Measurements from ENCODE around the gene NCAPH2. TPM values are rescaled to one million over a fixed set of nuclear protein-coding genes. Genes with fewer than 3 reads are reported as not detected.

Gene NCAPH2
- total and polyA plus RNA-seq, 2 of the 13 experiments (the other 11 are each of a cell fraction or from before 2014, with no cell fraction given): 28.1 to 64.4 TPM

- peaks cover 3 to 23% of the 10 kb centered on the region in 2 experiments for H3K27me3 ChIP-seq (ENCODE audit: control insufficient read depth in 1 of 2, insufficient read depth in 2 of 2, low read length in 2 of 2)
- DNase-seq (ENCODE audit: low spot score): no peak
- no peak overlapping the region for H3K27ac ChIP-seq (ENCODE audit: extremely low read length, insufficient read depth, low read length)
- TF ChIP-seq ZNF207 (IDR thresholded peaks at IDR 0.05; ENCODE audit: borderline replicate concordance): no peak
- no peak for TF ChIP-seq U2AF1 (optimal IDR thresholded peaks at IDR 0.05; ENCODE audit: low read depth, low read length)
- TF ChIP-seq MBD4 (IDR thresholded peaks at IDR 0.05; ENCODE audit: borderline replicate concordance, low read length): no peak
- no peak for TF ChIP-seq JDP2 (CRISPR knock-in tag; IDR thresholded peaks at IDR 0.05; ENCODE audit: borderline replicate concordance)
- TF ChIP-seq FOXJ3 (CRISPR knock-in tag; IDR thresholded peaks at IDR 0.05; ENCODE audit: borderline replicate concordance): no peak
- no peak for TF ChIP-seq POLR2AphosphoS2 (IDR thresholded peaks at IDR 0.05; ENCODE audit: low read depth, low read length)
- no peak for TF ChIP-seq TBX3 (IDR thresholded peaks at IDR 0.05; ENCODE audit: borderline replicate concordance)
- TF ChIP-seq ZNF562 (CRISPR knock-in tag; IDR thresholded peaks at IDR 0.05; ENCODE audit: borderline replicate concordance): no peak
- TF ChIP-seq ZNF33B (CRISPR knock-in tag; IDR thresholded peaks at IDR 0.05): no peak
- TF ChIP-seq, protein P1, sequence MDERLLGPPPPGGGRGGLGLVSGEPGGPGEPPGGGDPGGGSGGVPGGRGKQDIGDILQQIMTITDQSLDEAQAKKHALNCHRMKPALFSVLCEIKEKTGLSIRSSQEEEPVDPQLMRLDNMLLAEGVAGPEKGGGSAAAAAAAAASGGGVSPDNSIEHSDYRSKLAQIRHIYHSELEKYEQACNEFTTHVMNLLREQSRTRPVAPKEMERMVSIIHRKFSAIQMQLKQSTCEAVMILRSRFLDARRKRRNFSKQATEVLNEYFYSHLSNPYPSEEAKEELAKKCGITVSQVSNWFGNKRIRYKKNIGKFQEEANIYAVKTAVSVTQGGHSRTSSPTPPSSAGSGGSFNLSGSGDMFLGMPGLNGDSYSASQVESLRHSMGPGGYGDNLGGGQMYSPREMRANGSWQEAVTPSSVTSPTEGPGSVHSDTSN (CRISPR knock-in tag; IDR thresholded peaks at IDR 0.05): no peak
- TF ChIP-seq RBAK (CRISPR knock-in tag; IDR thresholded peaks at IDR 0.05): no peak
- no peak for TF ChIP-seq ZNF619 (CRISPR knock-in tag; IDR thresholded peaks at IDR 0.05)
- no peak for TF ChIP-seq ZNF431 (CRISPR knock-in tag; IDR thresholded peaks at IDR 0.05; ENCODE audit: borderline replicate concordance, low read depth)
- TF ChIP-seq MLLT10 (CRISPR knock-in tag; IDR thresholded peaks at IDR 0.05): no peak
- no peak for TF ChIP-seq NFE2L2 (IDR thresholded peaks at IDR 0.05; ENCODE audit: low read length)
- intact Hi-C loops (cut with micrococcal nuclease; ENCODE audit: unreplicated experiment): no loop called here
- no peak overlapping the region for H3K4me3 ChIP-seq (replicated peaks in 1 of 3; ENCODE audit: insufficient read depth in 1 of 3, low read depth in 2 of 3, low read length in 3 of 3)
- FAIRE-seq: no peak
- H4K20me1 ChIP-seq (ENCODE audit: insufficient read depth, low read length): no peaks in the 10 kb centered on the region
- H3K9ac ChIP-seq (ENCODE audit: insufficient read depth, low read depth, low read length): no peak overlapping the region
- H3K9me3 ChIP-seq (ENCODE audit: low read length): no peaks in the 10 kb centered on the region
- H3K4me1 ChIP-seq (ENCODE audit: insufficient read depth, low read length): peaks cover 24% of the 10 kb centered on the region
- H3K4me2 ChIP-seq (ENCODE audit: low read depth, low read length): no peak overlapping the region
- BruUV-seq (replicated peaks): no TSS peak
- H3K36me3 ChIP-seq (replicated peaks in 1 of 2; ENCODE audit: control insufficient read depth in 1 of 2, insufficient read depth in 2 of 2, low read length in 2 of 2): no peaks in the 10 kb centered on the region
- in situ Hi-C loops (cut with HindIII; ENCODE audit: extremely low pct_ligation_motif_present, low pct_unique_long_range_greater_than_20kb): no loop called here
- ChIA-PET CTCF (ENCODE audit: low intra/inter-chr PET ratio, low total read pairs) (no interaction called here), POLR2A (interaction anchor here (0.9 to 2.4 kb wide), 4 partner anchors 9 to 25 kb away, joined by 3 to 11 read pairs (median 4); partner anchors contain the start of genes SCO2 and SYCE3)
- WGBS (ENCODE audit: low lambda C conversion rate): 65% methylated on average over 6 of the region's 8 CpGs
- no peak for ATAC-seq
- no peaks in the 10 kb centered on the region for H3K79me2 ChIP-seq (ENCODE audit: insufficient read depth, low read length)
- no peak overlapping the region for H2AFZ ChIP-seq (ENCODE audit: low read length)
These were observed 42.4 kb downstream of the NCAPH2 start for GRCh38 chr22:50550395-50550794.

Data from HepG2 (cell line).